Activated T-cell treated with anti-CD3 and anti-CD28 coated beads, Interleukin-2, amount 50 U/mL, for 24 hours (primary cell): ENCODE results near the gene ARMH1.

Experiments used
- DNase-seq: peaks from one replicate; pipeline ENCODE4 v3.0.0-alpha.2; 2020
- H3K27ac Mint-ChIP-seq: 2 replicates; pipeline ENCODE4 v1.8.0; 2020; ENCODE audit warnings: mild to moderate bottlenecking, mixed read lengths
- H3K27me3 Mint-ChIP-seq: 2 replicates; pipeline ENCODE4 v1.8.0; 2020; ENCODE audit warnings: mixed read lengths
- H3K36me3 Mint-ChIP-seq: 2 replicates; pipeline ENCODE4 v1.8.0; 2020; ENCODE audit warnings: low read depth, mixed read lengths
- H3K4me1 Mint-ChIP-seq: 2 replicates; pipeline ENCODE4 v1.8.0; 2020; ENCODE audit warnings: low read depth, mixed read lengths
- H3K4me3 Mint-ChIP-seq: 2 replicates; pipeline ENCODE4 v1.8.0; 2020; ENCODE audit warnings: mild to moderate bottlenecking, moderate library complexity, mixed read lengths
- H3K9me3 Mint-ChIP-seq: 2 replicates; pipeline ENCODE4 v1.8.0; 2020; ENCODE audit warnings: mixed read lengths

The ARMH1 gene

GRCh38 chr1:44640200-44640853, 34.2 kb upstream of the ARMH1 start:
- H3K36me3 Mint-ChIP-seq: peaks cover 100% of the 10 kb centered on the region
- no peaks in the 10 kb centered on the region for H3K27me3 Mint-ChIP-seq
- DNase-seq: no peak
- peak overlapping the region; percentile 20 for H3K27ac Mint-ChIP-seq
- H3K4me3 Mint-ChIP-seq: no peak overlapping the region
- no peaks in the 10 kb centered on the region for H3K9me3 Mint-ChIP-seq
- H3K4me1 Mint-ChIP-seq: peaks cover 15% of the 10 kb centered on the region

GRCh38 chr1:44641126-44642102, 33.1 kb upstream of the ARMH1 start:
- Mint-ChIP-seq H3K9me3 (no peaks in the 10 kb centered on the region), H3K36me3 (peaks cover 99% of the 10 kb centered on the region), H3K4me1 (peaks cover 9% of the 10 kb centered on the region), H3K27me3 (no peaks in the 10 kb centered on the region), H3K4me3 (no peak overlapping the region), H3K27ac (peak overlapping the region; percentile 80)
- DNase-seq: no peak

GRCh38 chr1:44642255-44642654, 32.3 kb upstream of the ARMH1 start:
- DNase-seq: no peak
- H3K9me3 Mint-ChIP-seq: no peaks in the 10 kb centered on the region
- H3K4me3 Mint-ChIP-seq: no peak overlapping the region
- H3K27ac Mint-ChIP-seq: peak overlapping the region; percentile 80
- H3K36me3 Mint-ChIP-seq: peaks cover 99% of the 10 kb centered on the region
- peaks cover 5% of the 10 kb centered on the region for H3K4me1 Mint-ChIP-seq
- H3K27me3 Mint-ChIP-seq: no peaks in the 10 kb centered on the region

- H3K36me3 Mint-ChIP-seq: peaks cover 99% of the 10 kb centered on the region
- peaks cover 5% of the 10 kb centered on the region for H3K4me1 Mint-ChIP-seq
- DNase-seq: no peak
- no peaks in the 10 kb centered on the region for H3K27me3 Mint-ChIP-seq
- peak overlapping the region; percentile 53 for H3K27ac Mint-ChIP-seq
- no peaks in the 10 kb centered on the region for H3K9me3 Mint-ChIP-seq
- no peak overlapping the region for H3K4me3 Mint-ChIP-seq
These were observed 31.6 kb upstream of the ARMH1 start for GRCh38 chr1:44642925-44643324.

- Mint-ChIP-seq H3K36me3 (peaks cover 99% of the 10 kb centered on the region), H3K4me1 (peaks cover 5% of the 10 kb centered on the region), H3K27ac (peak overlapping the region; percentile 24), H3K4me3 (no peak overlapping the region), H3K27me3 (no peaks in the 10 kb centered on the region), H3K9me3 (no peaks in the 10 kb centered on the region)
- no peak for DNase-seq
These were observed 30.7 kb upstream of the ARMH1 start for GRCh38 chr1:44643721-44644334.

GRCh38 chr1:44644806-44645205, 29.7 kb upstream of the ARMH1 start:
- Mint-ChIP-seq H3K27me3 (no peaks in the 10 kb centered on the region), H3K9me3 (no peaks in the 10 kb centered on the region), H3K27ac (peak overlapping the region; percentile 54), H3K4me3 (no peak overlapping the region), H3K36me3 (peaks cover 99% of the 10 kb centered on the region), H3K4me1 (peaks cover 5% of the 10 kb centered on the region)
- DNase-seq: no peak

- DNase-seq: no peak
- Mint-ChIP-seq H3K27me3 (no peaks in the 10 kb centered on the region), H3K9me3 (no peaks in the 10 kb centered on the region), H3K4me1 (peaks cover 5% of the 10 kb centered on the region), H3K27ac (peak overlapping the region; percentile 66), H3K36me3 (peaks cover 99% of the 10 kb centered on the region), H3K4me3 (no peak overlapping the region)
These were observed 28.9 kb upstream of the ARMH1 start for GRCh38 chr1:44645476-44646244.

GRCh38 chr1:44646261-44647110, 28.0 kb upstream of the ARMH1 start:
- H3K4me1 Mint-ChIP-seq: peaks cover 3% of the 10 kb centered on the region
- peaks cover 99% of the 10 kb centered on the region for H3K36me3 Mint-ChIP-seq
- H3K27me3 Mint-ChIP-seq: no peaks in the 10 kb centered on the region
- H3K27ac Mint-ChIP-seq: peak overlapping the region; percentile 58
- no peak for DNase-seq
- H3K4me3 Mint-ChIP-seq: no peak overlapping the region
- no peaks in the 10 kb centered on the region for H3K9me3 Mint-ChIP-seq

- peaks cover 94% of the 10 kb centered on the region for H3K36me3 Mint-ChIP-seq
- no peaks in the 10 kb centered on the region for H3K27me3 Mint-ChIP-seq
- no peak overlapping the region for H3K4me3 Mint-ChIP-seq
- DNase-seq: no peak
- peak overlapping the region; percentile 47 for H3K27ac Mint-ChIP-seq
- no peaks in the 10 kb centered on the region for H3K4me1 Mint-ChIP-seq
- no peaks in the 10 kb centered on the region for H3K9me3 Mint-ChIP-seq
These were observed 26.6 kb upstream of the ARMH1 start for GRCh38 chr1:44647896-44648295.

- Mint-ChIP-seq H3K27me3 (no peaks in the 10 kb centered on the region), H3K4me3 (no peak overlapping the region), H3K9me3 (no peaks in the 10 kb centered on the region), H3K4me1 (no peaks in the 10 kb centered on the region), H3K27ac (peak overlapping the region; percentile 47), H3K36me3 (peaks cover 90% of the 10 kb centered on the region)
- DNase-seq: no peak
These were observed 25.8 kb upstream of the ARMH1 start for GRCh38 chr1:44648529-44649250.

- DNase-seq: no peak
- H3K4me1 Mint-ChIP-seq: no peaks in the 10 kb centered on the region
- H3K27me3 Mint-ChIP-seq: no peaks in the 10 kb centered on the region
- peaks cover 86% of the 10 kb centered on the region for H3K36me3 Mint-ChIP-seq
- no peak overlapping the region for H3K27ac Mint-ChIP-seq
- no peak overlapping the region for H3K4me3 Mint-ChIP-seq
- no peaks in the 10 kb centered on the region for H3K9me3 Mint-ChIP-seq
These were observed 24.7 kb upstream of the ARMH1 start for GRCh38 chr1:44649788-44650158.

GRCh38 chr1:44650159-44650831, 24.2 kb upstream of the ARMH1 start:
- Mint-ChIP-seq H3K36me3 (peaks cover 82% of the 10 kb centered on the region), H3K4me3 (no peak overlapping the region), H3K4me1 (no peaks in the 10 kb centered on the region), H3K27ac (peak overlapping the region; percentile 11), H3K9me3 (no peaks in the 10 kb centered on the region), H3K27me3 (no peaks in the 10 kb centered on the region)
- DNase-seq: no peak

- DNase-seq: no peak
- Mint-ChIP-seq H3K9me3 (no peaks in the 10 kb centered on the region), H3K27ac (no peak overlapping the region), H3K36me3 (peaks cover 75% of the 10 kb centered on the region), H3K4me1 (no peaks in the 10 kb centered on the region), H3K27me3 (no peaks in the 10 kb centered on the region), H3K4me3 (no peak overlapping the region)
These were observed 23.4 kb upstream of the ARMH1 start for GRCh38 chr1:44651069-44651468.
